Measurements from ENCODE around the gene NEB. TPM values are rescaled to one million over a fixed set of nuclear protein-coding genes. Genes with fewer than 3 reads are reported as not detected.
A peak's percentile ranks its signal among the peaks of the same experiment; 100 is the strongest.

The NEB gene
- total and polyA plus RNA-seq, 7 donors = 796 to 7,790 (median 2,020) TPM

- WGBS, 3 donors = 34 to 50% (median 35%) methylated on average over 10 of the region's 10 CpGs
- intact Hi-C loops (cut with DNase I) = loop anchor here (5.0 kb wide), 2 partner anchors 34 to 44 kb away; no protein-coding TSS in a partner anchor
- H3K36me3 ChIP-seq (ENCODE audit: insufficient read depth in 1 of 2, low read depth in 1 of 2) = peaks cover 3 to 93% of the 10 kb centered on the region in 2 donors
- peak overlapping the region; percentile 75 for H3K4me3 ChIP-seq
- peaks cover 44% of the 10 kb centered on the region for H3K4me1 ChIP-seq
- H3K9me3 ChIP-seq = no peaks in the 10 kb centered on the region
- no peaks in the 10 kb centered on the region for H3K27me3 ChIP-seq (ENCODE audit: insufficient read depth in 3 of 3, low read length in 2 of 3)
- DNase-seq (no peak), ATAC-seq (peak in 2 of 4 donors; percentile 25 to 40)
- H3K27ac ChIP-seq = peak overlapping the region; percentile 93
- no peak for TF ChIP-seq CTCF (IDR thresholded peaks at IDR 0.05)
Observed at GRCh38 chr2:151727593-151728552, 6.4 kb downstream of the NEB start.

DNA sequence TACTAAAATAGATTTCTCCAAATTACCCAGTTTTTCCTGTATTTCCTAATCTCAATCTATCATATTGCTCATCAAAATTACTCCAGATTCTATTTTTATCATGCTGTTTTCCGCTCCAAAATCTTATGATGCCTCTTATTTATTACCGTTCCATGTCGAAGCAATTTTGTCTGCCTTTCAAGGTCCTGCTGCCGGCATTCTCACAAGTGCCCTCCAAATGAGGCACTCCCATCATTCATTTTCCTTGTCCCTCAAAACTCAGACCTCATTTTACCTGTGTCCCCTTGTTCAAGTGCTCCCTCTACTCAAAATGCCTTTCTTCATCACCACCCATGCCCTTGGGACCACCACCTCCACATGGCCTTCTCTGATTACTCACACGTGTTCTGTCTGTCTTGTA lies 13.1 kb downstream of the NEB start:
- 28 to 46% (median 40%) methylated on average over 5 of the region's 5 CpGs for WGBS, 3 donors
- intact Hi-C loops (cut with DNase I) = no loop called here
- no peak for TF ChIP-seq CTCF (IDR thresholded peaks at IDR 0.05)
- peak overlapping the region; percentile 15 for H3K4me3 ChIP-seq
- H3K36me3 ChIP-seq (ENCODE audit: insufficient read depth in 1 of 2, low read depth in 1 of 2) = peaks cover 5 to 100% of the 10 kb centered on the region in 2 donors
- no peaks in the 10 kb centered on the region for H3K9me3 ChIP-seq
- H3K27ac ChIP-seq = peak overlapping the region; percentile 93
- H3K27me3 ChIP-seq (ENCODE audit: insufficient read depth in 3 of 3, low read length in 2 of 3) = no peaks in the 10 kb centered on the region
- ATAC-seq = no peak
- H3K4me1 ChIP-seq = peaks cover 79% of the 10 kb centered on the region
- DNase-seq = no peak

- peaks cover 73% of the 10 kb centered on the region for H3K4me1 ChIP-seq
- H3K4me3 ChIP-seq = peak overlapping the region; percentile 6
- intact Hi-C loops (cut with DNase I) = no loop called here
- peak overlapping the region; percentile 93 for H3K27ac ChIP-seq
- ATAC-seq (peak; percentile 19 to 46 (median 41)), DNase-seq (no peak)
- H3K9me3 ChIP-seq = no peaks in the 10 kb centered on the region
- 22 to 43% (median 37%) methylated on average over 1 of the region's 1 CpG for WGBS, 3 donors
- H3K27me3 ChIP-seq (ENCODE audit: insufficient read depth in 3 of 3, low read length in 2 of 3) = no peaks in the 10 kb centered on the region
- H3K36me3 ChIP-seq (ENCODE audit: insufficient read depth in 1 of 2, low read depth in 1 of 2) = peaks cover 5 to 100% of the 10 kb centered on the region in 2 donors
- no peak for TF ChIP-seq CTCF (IDR thresholded peaks at IDR 0.05)
Observed at GRCh38 chr2:151720521-151720920, 13.8 kb downstream of the NEB start.

GRCh38 chr2:151718796-151719195 lies 15.5 kb downstream of the NEB start:
- peak overlapping the region; percentile 93 for H3K27ac ChIP-seq
- 19 to 50% (median 26%) methylated on average over 4 of the region's 4 CpGs for WGBS, 3 donors
- no peaks in the 10 kb centered on the region for H3K27me3 ChIP-seq (ENCODE audit: insufficient read depth in 3 of 3, low read length in 2 of 3)
- H3K4me1 ChIP-seq = peaks cover 72% of the 10 kb centered on the region
- intact Hi-C loops (cut with DNase I) = loop anchor here in 1 of 2 donors (5.0 to 10.0 kb wide), 2 partner anchors 69 to 106 kb away; partner anchors contain the start of gene ARL5A
- peak; percentile 28 to 74 for DNase-seq
- H3K4me3 ChIP-seq = no peak overlapping the region
- no peaks in the 10 kb centered on the region for H3K9me3 ChIP-seq
- TF ChIP-seq CTCF (IDR thresholded peaks at IDR 0.05) = no peak
- ATAC-seq = peak; percentile 16 to 87 (median 84)
- H3K36me3 ChIP-seq (ENCODE audit: insufficient read depth in 1 of 2, low read depth in 1 of 2) = peaks cover 4 to 100% of the 10 kb centered on the region in 2 donors

Data from psoas muscle (tissue), 8 donors.